Neural progenitor cell (in vitro differentiated cells): Measurements from ENCODE around the gene MRPL16. TPM values are rescaled to one million over a fixed set of nuclear protein-coding genes. Genes with fewer than 3 reads are reported as not detected.

Source experiments
- DNase-seq: peaks from one replicate; pipeline ENCODE4 v3.0.0-alpha.2; 2016; ENCODE audit warnings: low spot score
- H2AFZ ChIP-seq: fragments of 200-600 bp; sonication (generic); replicated peaks from 2 replicates; pipeline ENCODE4 v1.6.1; 2016; ENCODE audit warnings: antibody characterized with exemption
- H3F3A ChIP-seq: fragments of 200-600 bp; sonication (generic); 2 replicates; pipeline ENCODE4 v1.6.1; 2016; ENCODE audit warnings: antibody characterized with exemption, low read depth
- H3K27ac ChIP-seq: fragments of 200-600 bp; sonication (generic); 2 replicates; pipeline ENCODE4 v1.5.1; 2016; ENCODE audit warnings: mild to moderate bottlenecking
- H3K27me3 ChIP-seq: fragments of 200-600 bp; sonication (generic); 2 replicates; pipeline ENCODE4 v1.6.1; 2016; ENCODE audit warnings: mild to moderate bottlenecking, moderate library complexity
- H3K36me3 ChIP-seq: fragments of 200-600 bp; sonication (generic); 2 replicates; pipeline ENCODE4 v1.5.1; 2016
- H3K4me1 ChIP-seq: fragments of 200-600 bp; sonication (generic); 2 replicates; pipeline ENCODE4 v1.6.1; 2016; ENCODE audit warnings: mixed run types
- H3K4me2 ChIP-seq: fragments of 200-600 bp; sonication (generic); 2 replicates; pipeline ENCODE4 v1.6.1; 2016
- H3K4me3 ChIP-seq: fragments of 200-600 bp; sonication (generic); 2 replicates; pipeline ENCODE4 v1.5.1; 2016
- H3K79me2 ChIP-seq: fragments of 200-600 bp; sonication (generic); 2 replicates; pipeline ENCODE4 v1.6.1; 2016; ENCODE audit warnings: low read depth
- H3K9ac ChIP-seq: fragments of 200-600 bp; sonication (generic); 2 replicates; pipeline ENCODE4 v1.6.1; 2016
- H3K9me3 ChIP-seq: fragments of 200-600 bp; sonication (generic); 2 replicates; pipeline ENCODE4 v1.5.1; 2016; ENCODE audit warnings: low read depth
- H4K20me1 ChIP-seq: fragments of 200-600 bp; sonication (generic); 2 replicates; pipeline ENCODE4 v1.6.1; 2016; ENCODE audit warnings: low read depth
- H3K27ac Mint-ChIP-seq: 3 replicates; pipeline ENCODE4 v1.8.0; 2021; ENCODE audit warnings: mixed read lengths
- H3K27me3 Mint-ChIP-seq: 2 replicates; pipeline ENCODE4 v1.8.0; 2022; ENCODE audit warnings: low read depth, mild to moderate bottlenecking, inconsistent platforms, moderate library complexity, mixed read lengths; ENCODE audit not compliant: insufficient read depth
- H3K36me3 Mint-ChIP-seq: 3 replicates; pipeline ENCODE4 v1.8.0; 2021; ENCODE audit warnings: mixed read lengths
- H3K4me1 Mint-ChIP-seq: 3 replicates; pipeline ENCODE4 v1.8.0; 2021; ENCODE audit warnings: mixed read lengths
- H3K4me3 Mint-ChIP-seq: 3 replicates; pipeline ENCODE4 v1.8.0; 2021; ENCODE audit warnings: mild to moderate bottlenecking, moderate library complexity, mixed read lengths
- H3K9me3 Mint-ChIP-seq: 3 replicates; pipeline ENCODE4 v1.8.0; 2020; ENCODE audit warnings: mixed read lengths
- CTCF ChIP-seq: fragments of 200-600 bp; sonication (generic); IDR thresholded peaks from 2 replicates; pipeline ENCODE4 v1.5.1; 2017; ENCODE audit warnings: antibody characterized with exemption, mild to moderate bottlenecking
- EZH2 ChIP-seq: fragments of 200-600 bp; sonication (generic); IDR thresholded peaks from 2 replicates; pipeline ENCODE4 v1.6.1; 2017; ENCODE audit warnings: antibody characterized with exemption, mild to moderate bottlenecking, moderate library complexity
- EZH2phosphoT487 ChIP-seq: fragments of 200-600 bp; sonication (generic); IDR thresholded peaks from 2 replicates; pipeline ENCODE4 v1.6.1; 2017; ENCODE audit warnings: antibody characterized with exemption
- total RNA-seq: library from RNA; depleted of rRNA; stranded (reverse); fragments of >200 nt; gene quantifications from 2 replicates; pipeline ENCODE4 v1.2.3, GENCODE V29; 2015; ENCODE audit warnings: low replicate concordance

MRPL16 gene
- total RNA-seq, 1 donor from 2014 or later, result 49.8 TPM

- no peak overlapping the region for H3K27ac ChIP-seq
- H3F3A ChIP-seq, result no peaks in the 10 kb centered on the region
- no peaks in the 10 kb centered on the region for H3K36me3 ChIP-seq
- no peak overlapping the region for H3K4me3 ChIP-seq
- H3K4me1 ChIP-seq, result peaks cover 18% of the 10 kb centered on the region
- peak overlapping the region; percentile 52 for H3K4me2 ChIP-seq
- no peak overlapping the region for H3K9ac ChIP-seq
- no peaks in the 10 kb centered on the region for H3K27me3 ChIP-seq
- no peaks in the 10 kb centered on the region for H3K9me3 ChIP-seq
- Mint-ChIP-seq H3K27me3 (no peaks in the 10 kb centered on the region), H3K36me3 (no peaks in the 10 kb centered on the region), H3K9me3 (no peaks in the 10 kb centered on the region), H3K4me1 (no peaks in the 10 kb centered on the region), H3K27ac (no peak overlapping the region), H3K4me3 (no peak overlapping the region)
- peaks cover 58% of the 10 kb centered on the region for H3K79me2 ChIP-seq
- no peak overlapping the region for H2AFZ ChIP-seq
- no peak for TF ChIP-seq CTCF
- TF ChIP-seq EZH2phosphoT487, result no peak
- TF ChIP-seq EZH2, result no peak
- DNase-seq, result no peak
- peaks cover 8% of the 10 kb centered on the region for H4K20me1 ChIP-seq
Measured at GRCh38 chr11:59767225-59767611, 43.4 kb downstream of the MRPL16 start.

- Histone ChIP-seq H3K36me3 (no peaks in the 10 kb centered on the region), H3F3A (no peaks in the 10 kb centered on the region), H3K79me2 (peaks cover 60% of the 10 kb centered on the region), H3K27ac (no peak overlapping the region), H4K20me1 (peaks cover 8% of the 10 kb centered on the region), H3K9me3 (no peaks in the 10 kb centered on the region), H3K9ac (no peak overlapping the region), H3K4me2 (peak overlapping the region; percentile 52), H3K27me3 (no peaks in the 10 kb centered on the region), H3K4me3 (no peak overlapping the region), H3K4me1 (peaks cover 18% of the 10 kb centered on the region), H2AFZ (no peak overlapping the region)
- TF ChIP-seq CTCF (no peak), EZH2phosphoT487 (no peak), EZH2 (no peak)
- Mint-ChIP-seq H3K9me3 (no peaks in the 10 kb centered on the region), H3K27ac (no peak overlapping the region), H3K4me3 (no peak overlapping the region), H3K36me3 (no peaks in the 10 kb centered on the region), H3K4me1 (no peaks in the 10 kb centered on the region), H3K27me3 (no peaks in the 10 kb centered on the region)
- DNase-seq, result peak; percentile 55
Measured at GRCh38 chr11:59766542-59767224, 43.9 kb downstream of the MRPL16 start.

- Mint-ChIP-seq H3K27ac (no peak overlapping the region), H3K4me3 (no peak overlapping the region), H3K27me3 (no peaks in the 10 kb centered on the region), H3K4me1 (peaks cover 4% of the 10 kb centered on the region), H3K36me3 (no peaks in the 10 kb centered on the region), H3K9me3 (no peaks in the 10 kb centered on the region)
- Histone ChIP-seq H4K20me1 (peaks cover 8% of the 10 kb centered on the region), H2AFZ (no peak overlapping the region), H3K4me3 (no peak overlapping the region), H3K36me3 (no peaks in the 10 kb centered on the region), H3K9me3 (no peaks in the 10 kb centered on the region), H3F3A (no peaks in the 10 kb centered on the region), H3K27ac (no peak overlapping the region), H3K4me1 (peaks cover 18% of the 10 kb centered on the region), H3K27me3 (no peaks in the 10 kb centered on the region), H3K79me2 (peaks cover 74% of the 10 kb centered on the region), H3K9ac (no peak overlapping the region), H3K4me2 (no peak overlapping the region)
- DNase-seq, result no peak
- no peak for TF ChIP-seq CTCF
- no peak for TF ChIP-seq EZH2phosphoT487
- TF ChIP-seq EZH2, result no peak
Measured at GRCh38 chr11:59765068-59765735, 45.4 kb downstream of the MRPL16 start.
